AG09319 (cell line): Measurements from ENCODE around the gene NOL3.

Source experiments
- DNase-seq: peaks from one replicate; pipeline ENCODE4 v3.0.0-alpha.2; 2010; ENCODE audit warnings: low read depth; ENCODE audit errors: extremely low read depth
- CTCF ChIP-seq: IDR thresholded peaks from 2 replicates; pipeline ENCODE4 v1.5.1; 2011; ENCODE audit warnings: low read depth, mild to moderate bottlenecking, inconsistent platforms, low read length, moderate library complexity

NOL3 gene

GRCh38 chr16:67192781-67193361 is 22.5 kb downstream of the NOL3 start:
- no peak for DNase-seq
- TF ChIP-seq CTCF = no peak

- no peak for DNase-seq
Observed at GRCh38 chr16:67193536-67193935, 23.2 kb downstream of the NOL3 start.

GRCh38 chr16:67194260-67194659 is 23.9 kb downstream of the NOL3 start:
- TF ChIP-seq CTCF = no peak
- no peak for DNase-seq

More at GRCh38 chr16:67193536-67193935, 23.2 kb downstream of the NOL3 start:
- TF ChIP-seq CTCF = no peak

GRCh38 chr16:67195676-67196075 is 25.3 kb downstream of the NOL3 start:
- no peak for DNase-seq
- TF ChIP-seq CTCF = no peak

GRCh38 chr16:67196881-67197280 is 26.5 kb downstream of the NOL3 start:
- no peak for DNase-seq

GRCh38 chr16:67197704-67198103 is 27.4 kb downstream of the NOL3 start:
- TF ChIP-seq CTCF = no peak
- DNase-seq = no peak

More at GRCh38 chr16:67196881-67197280, 26.5 kb downstream of the NOL3 start:
- TF ChIP-seq CTCF = no peak

GRCh38 chr16:67198238-67198734 is 27.9 kb downstream of the NOL3 start:
- peak; percentile 67 for TF ChIP-seq CTCF
- no peak for DNase-seq
